HG03432 (cell line): ENCODE results near the gene PRSS21.

Source experiments
- ATAC-seq: cut with Tn5 transposase; IDR thresholded peaks from one replicate; pipeline ENCODE4 v1.9.1; 2021; ENCODE audit warnings: mild to moderate bottlenecking, moderate library complexity; ENCODE audit not compliant: unreplicated experiment

PRSS21 gene

GRCh38 chr16:2859686-2860265, 42.7 kb downstream of the PRSS21 start:
- ATAC-seq, result no peak

- no peak for ATAC-seq
Observed at GRCh38 chr16:2860826-2861567, 44.0 kb downstream of the PRSS21 start.

- no peak for ATAC-seq
Observed at GRCh38 chr16:2865651-2866050, 48.6 kb downstream of the PRSS21 start.

GRCh38 chr16:2866431-2866830, 49.4 kb downstream of the PRSS21 start:
- no peak for ATAC-seq

GRCh38 chr16:2867661-2867986, 50.6 kb downstream of the PRSS21 start:
- ATAC-seq, result no peak

- ATAC-seq, result peak; percentile 87
Observed at GRCh38 chr16:2867987-2868789, 51.2 kb downstream of the PRSS21 start.
